Fibroblast of lung (primary cell): ENCODE data around the gene UBAC1.

Source experiments
- EZH2 ChIP-seq: IDR thresholded peaks from 2 replicates; pipeline ENCODE4 v1.5.1; 2012; ENCODE audit warnings: low read length, control low read depth, mild to moderate bottlenecking; ENCODE audit errors: missing control alignments
- TF ChIP-seq, protein P1 (sequence below), 2 donors: IDR thresholded peaks in 1 of 2; conservative IDR thresholded peaks in 1 of 2; 1 replicate in 1 of 2; 2 replicates in 1 of 2; pipeline ENCODE4 v1.5.1; 2011 to 2012; ENCODE audit warnings: low read length in 2 of 2, control low read depth in 1 of 2, inconsistent platforms in 1 of 2, low read depth in 1 of 2, mild to moderate bottlenecking in 1 of 2

GRCh38 chr9:135963938-135964337, 2.8 kb upstream of the UBAC1 start:
- TF ChIP-seq, protein P1, sequence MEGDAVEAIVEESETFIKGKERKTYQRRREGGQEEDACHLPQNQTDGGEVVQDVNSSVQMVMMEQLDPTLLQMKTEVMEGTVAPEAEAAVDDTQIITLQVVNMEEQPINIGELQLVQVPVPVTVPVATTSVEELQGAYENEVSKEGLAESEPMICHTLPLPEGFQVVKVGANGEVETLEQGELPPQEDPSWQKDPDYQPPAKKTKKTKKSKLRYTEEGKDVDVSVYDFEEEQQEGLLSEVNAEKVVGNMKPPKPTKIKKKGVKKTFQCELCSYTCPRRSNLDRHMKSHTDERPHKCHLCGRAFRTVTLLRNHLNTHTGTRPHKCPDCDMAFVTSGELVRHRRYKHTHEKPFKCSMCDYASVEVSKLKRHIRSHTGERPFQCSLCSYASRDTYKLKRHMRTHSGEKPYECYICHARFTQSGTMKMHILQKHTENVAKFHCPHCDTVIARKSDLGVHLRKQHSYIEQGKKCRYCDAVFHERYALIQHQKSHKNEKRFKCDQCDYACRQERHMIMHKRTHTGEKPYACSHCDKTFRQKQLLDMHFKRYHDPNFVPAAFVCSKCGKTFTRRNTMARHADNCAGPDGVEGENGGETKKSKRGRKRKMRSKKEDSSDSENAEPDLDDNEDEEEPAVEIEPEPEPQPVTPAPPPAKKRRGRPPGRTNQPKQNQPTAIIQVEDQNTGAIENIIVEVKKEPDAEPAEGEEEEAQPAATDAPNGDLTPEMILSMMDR (conservative IDR thresholded peaks at IDR 0.05 in 1 of 2, IDR thresholded peaks at IDR 0.05 in 1 of 2; ENCODE audit: low read depth in 1 of 2, low read length in 2 of 2) = no peak
- TF ChIP-seq EZH2 = no peak
